SK-N-MC (cell line): ENCODE data around the gene LTBP1.

Experiments
- EZH2 ChIP-seq: fragments of 200-600 bp; sonication (generic); IDR thresholded peaks from one replicate; pipeline ENCODE4 v1.6.1; 2017; ENCODE audit warnings: antibody characterized with exemption
- FOXP2 ChIP-seq: optimal IDR thresholded peaks from 2 replicates; pipeline ENCODE3; 2011; ENCODE audit warnings: mild to moderate bottlenecking, moderate library complexity; ENCODE audit not compliant: insufficient read depth; ENCODE audit errors: extremely low read length, control extremely low read depth
- POLR2AphosphoS5 ChIP-seq: IDR thresholded peaks from 2 replicates; pipeline ENCODE4 v1.6.1; 2012; ENCODE audit warnings: mild to moderate bottlenecking, low read depth, low read length, borderline replicate concordance

GRCh38 chr2:33241072-33241471, 294.3 kb downstream of the LTBP1 start:
- no peak for TF ChIP-seq EZH2
- TF ChIP-seq POLR2AphosphoS5, result no peak
- TF ChIP-seq FOXP2, result no peak
